ENCODE results near the gene MITF.

The MITF gene

DNA sequence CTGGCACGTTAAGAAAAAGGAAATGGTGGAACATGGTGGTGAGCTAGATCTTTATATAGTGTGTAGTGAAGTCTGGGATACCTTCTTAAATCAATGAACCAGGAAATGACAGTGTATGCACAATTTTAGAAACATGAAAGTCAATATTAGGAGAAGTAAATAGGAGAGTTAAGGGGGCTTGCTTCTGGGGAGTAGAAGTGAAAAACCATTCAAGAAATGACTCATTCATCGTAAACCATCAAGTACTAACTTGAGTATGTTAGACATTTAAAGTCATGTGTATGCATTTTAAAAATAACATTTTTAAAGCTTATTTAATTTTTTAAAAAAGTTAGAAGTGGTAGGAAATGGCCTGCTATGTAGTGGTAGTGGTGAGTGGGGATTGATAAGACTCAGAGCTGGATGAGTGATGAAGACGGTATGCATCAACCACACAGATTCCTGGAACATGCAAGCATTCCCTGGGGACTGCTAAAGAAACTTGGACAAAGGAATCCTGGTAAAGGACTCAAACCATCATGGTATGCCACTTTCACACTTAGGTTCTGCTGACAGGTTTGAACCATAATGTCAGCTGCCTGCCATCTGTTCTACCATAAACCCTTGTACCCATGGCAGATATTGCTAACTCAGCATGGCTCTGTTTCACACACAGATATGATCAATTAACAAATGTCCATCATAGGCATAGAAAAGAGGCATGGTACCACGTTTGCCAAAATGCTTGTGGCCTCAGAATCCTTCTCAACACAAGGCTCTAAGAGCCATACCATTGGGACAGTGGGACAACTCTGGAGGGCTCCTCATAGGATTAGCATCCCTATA lies 28.9 kb upstream of the MITF start:
- TF ChIP-seq, protein P1, sequence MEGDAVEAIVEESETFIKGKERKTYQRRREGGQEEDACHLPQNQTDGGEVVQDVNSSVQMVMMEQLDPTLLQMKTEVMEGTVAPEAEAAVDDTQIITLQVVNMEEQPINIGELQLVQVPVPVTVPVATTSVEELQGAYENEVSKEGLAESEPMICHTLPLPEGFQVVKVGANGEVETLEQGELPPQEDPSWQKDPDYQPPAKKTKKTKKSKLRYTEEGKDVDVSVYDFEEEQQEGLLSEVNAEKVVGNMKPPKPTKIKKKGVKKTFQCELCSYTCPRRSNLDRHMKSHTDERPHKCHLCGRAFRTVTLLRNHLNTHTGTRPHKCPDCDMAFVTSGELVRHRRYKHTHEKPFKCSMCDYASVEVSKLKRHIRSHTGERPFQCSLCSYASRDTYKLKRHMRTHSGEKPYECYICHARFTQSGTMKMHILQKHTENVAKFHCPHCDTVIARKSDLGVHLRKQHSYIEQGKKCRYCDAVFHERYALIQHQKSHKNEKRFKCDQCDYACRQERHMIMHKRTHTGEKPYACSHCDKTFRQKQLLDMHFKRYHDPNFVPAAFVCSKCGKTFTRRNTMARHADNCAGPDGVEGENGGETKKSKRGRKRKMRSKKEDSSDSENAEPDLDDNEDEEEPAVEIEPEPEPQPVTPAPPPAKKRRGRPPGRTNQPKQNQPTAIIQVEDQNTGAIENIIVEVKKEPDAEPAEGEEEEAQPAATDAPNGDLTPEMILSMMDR (IDR thresholded peaks at IDR 0.05), result no peak
- no peak overlapping the region for H2AFZ ChIP-seq
- no peaks in the 10 kb centered on the region for H3K36me3 ChIP-seq (ENCODE audit: control insufficient read depth, insufficient read depth, low read length)
- H3K4me3 ChIP-seq (ENCODE audit: low read depth, low read length), result no peak overlapping the region
- H3K9ac ChIP-seq, result no peak overlapping the region
- no peaks in the 10 kb centered on the region for H3K4me1 ChIP-seq
- no peak overlapping the region for H3K4me2 ChIP-seq (ENCODE audit: low read length)
- no peak overlapping the region for H3K27ac ChIP-seq
- H3K79me2 ChIP-seq, result no peaks in the 10 kb centered on the region
- no peaks in the 10 kb centered on the region for H3K27me3 ChIP-seq (ENCODE audit: control insufficient read depth, insufficient read depth, low read length)
- no peaks in the 10 kb centered on the region for H3K9me3 ChIP-seq (ENCODE audit: control insufficient read depth, low read length)

DNA sequence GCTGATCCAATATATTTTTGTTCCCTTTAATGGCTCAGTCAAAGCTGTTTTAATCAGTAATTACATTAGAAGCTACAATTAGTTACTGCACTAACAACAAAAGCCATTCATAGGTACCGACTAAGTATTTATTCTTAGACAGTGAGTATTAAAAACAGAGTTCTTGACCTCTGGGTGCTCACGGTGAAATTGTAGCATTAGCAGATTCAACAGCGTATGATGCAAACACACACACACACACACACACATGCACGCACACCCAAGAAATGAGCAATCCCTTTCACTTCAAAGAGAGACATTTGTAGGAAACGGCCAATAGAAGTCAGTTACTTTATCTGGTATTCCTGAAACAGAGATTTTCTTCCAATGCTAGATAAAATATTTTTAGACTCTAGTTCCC lies 27.0 kb upstream of the MITF start:
- Histone ChIP-seq H3K4me1 (no peaks in the 10 kb centered on the region), H3K4me3 (ENCODE audit: low read depth, low read length) (no peak overlapping the region), H3K79me2 (no peaks in the 10 kb centered on the region), H3K4me2 (ENCODE audit: low read length) (no peak overlapping the region), H3K9me3 (ENCODE audit: control insufficient read depth, low read length) (no peaks in the 10 kb centered on the region), H3K27ac (no peak overlapping the region), H3K36me3 (ENCODE audit: control insufficient read depth, insufficient read depth, low read length) (no peaks in the 10 kb centered on the region), H2AFZ (no peak overlapping the region), H3K27me3 (ENCODE audit: control insufficient read depth, insufficient read depth, low read length) (no peaks in the 10 kb centered on the region), H3K9ac (no peak overlapping the region)
- TF ChIP-seq, protein P1 (IDR thresholded peaks at IDR 0.05), result no peak

DNA sequence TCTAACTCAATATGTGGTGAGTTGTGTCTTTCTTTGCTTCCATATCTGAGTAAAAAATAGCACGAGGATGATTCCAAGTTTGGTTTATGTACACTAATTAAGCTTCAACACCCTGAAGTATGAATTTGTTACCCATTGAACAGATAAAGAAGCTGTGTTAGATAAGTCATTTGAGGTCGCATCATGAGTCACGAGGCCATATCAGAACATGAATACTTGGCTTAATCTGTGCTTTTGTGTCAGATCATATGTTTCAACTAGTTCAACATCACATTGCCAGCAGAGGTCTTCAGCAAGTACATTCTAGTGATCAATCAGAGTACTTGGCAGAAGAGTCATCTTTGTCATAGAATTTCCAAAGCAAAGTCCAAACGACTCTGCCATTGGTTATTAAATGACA lies 26.3 kb upstream of the MITF start:
- Histone ChIP-seq H3K4me2 (ENCODE audit: low read length) (no peak overlapping the region), H2AFZ (no peak overlapping the region), H3K36me3 (ENCODE audit: control insufficient read depth, insufficient read depth, low read length) (no peaks in the 10 kb centered on the region), H3K9me3 (ENCODE audit: control insufficient read depth, low read length) (no peaks in the 10 kb centered on the region), H3K27me3 (ENCODE audit: control insufficient read depth, insufficient read depth, low read length) (no peaks in the 10 kb centered on the region), H3K79me2 (no peaks in the 10 kb centered on the region), H3K27ac (no peak overlapping the region), H3K4me3 (ENCODE audit: low read depth, low read length) (no peak overlapping the region), H3K9ac (no peak overlapping the region), H3K4me1 (no peaks in the 10 kb centered on the region)
- TF ChIP-seq, protein P1 (IDR thresholded peaks at IDR 0.05), result no peak

- H3K9me3 ChIP-seq (ENCODE audit: control insufficient read depth, low read length), result no peaks in the 10 kb centered on the region
- H3K4me3 ChIP-seq (ENCODE audit: low read depth, low read length), result no peak overlapping the region
- no peaks in the 10 kb centered on the region for H3K79me2 ChIP-seq
- no peaks in the 10 kb centered on the region for H3K27me3 ChIP-seq (ENCODE audit: control insufficient read depth, insufficient read depth, low read length)
- H2AFZ ChIP-seq, result no peak overlapping the region
- H3K27ac ChIP-seq, result no peak overlapping the region
- no peaks in the 10 kb centered on the region for H3K36me3 ChIP-seq (ENCODE audit: control insufficient read depth, insufficient read depth, low read length)
- peaks cover 3% of the 10 kb centered on the region for H3K4me1 ChIP-seq
- H3K4me2 ChIP-seq (ENCODE audit: low read length), result no peak overlapping the region
- H3K9ac ChIP-seq, result no peak overlapping the region
- TF ChIP-seq, protein P1 (IDR thresholded peaks at IDR 0.05), result no peak
Observed at GRCh38 chr3:69715204-69715603, 24.1 kb upstream of the MITF start.

DNA sequence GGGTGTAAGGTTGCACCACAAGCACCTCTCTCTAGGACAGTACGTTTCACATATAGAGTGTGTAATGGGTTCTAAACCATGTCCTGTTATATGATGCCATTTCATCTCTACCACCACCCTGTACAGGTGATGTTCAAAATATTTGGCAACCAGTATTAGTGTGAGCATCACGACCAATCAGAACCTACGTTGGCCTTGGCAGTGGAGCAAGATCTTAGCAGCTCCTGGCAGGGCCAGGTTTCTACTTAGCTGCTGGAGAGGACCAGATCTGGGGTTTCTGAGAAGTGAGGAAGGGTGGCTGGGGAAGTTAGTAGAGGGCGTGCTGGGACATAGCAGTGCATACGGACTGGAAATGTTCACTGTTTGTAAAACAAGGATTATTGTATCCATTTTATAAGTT lies 23.1 kb upstream of the MITF start:
- Histone ChIP-seq H3K4me2 (ENCODE audit: low read length) (no peak overlapping the region), H3K27me3 (ENCODE audit: control insufficient read depth, insufficient read depth, low read length) (no peaks in the 10 kb centered on the region), H3K9me3 (ENCODE audit: control insufficient read depth, low read length) (no peaks in the 10 kb centered on the region), H3K4me3 (ENCODE audit: low read depth, low read length) (no peak overlapping the region), H3K27ac (no peak overlapping the region), H3K36me3 (ENCODE audit: control insufficient read depth, insufficient read depth, low read length) (no peaks in the 10 kb centered on the region), H3K4me1 (peaks cover 3% of the 10 kb centered on the region), H3K79me2 (no peaks in the 10 kb centered on the region), H2AFZ (no peak overlapping the region), H3K9ac (no peak overlapping the region)
- TF ChIP-seq, protein P1 (IDR thresholded peaks at IDR 0.05), result no peak

All from parathyroid adenoma (tissue), 2 donors.